Activated CD8-positive, alpha-beta memory T cell treated with anti-CD3 and anti-CD28 coated beads, Interleukin-2, amount 50 U/mL, for 4 hours (primary cell): Measurements from ENCODE around the gene GRIP1.
A peak's percentile ranks its signal among the peaks of the same experiment; 100 is the strongest.
"Not testable (repeated sequence)": the region's sequence is repeated elsewhere in the genome, so short reads cannot be mapped to it uniquely, and the experiment has no call there.

Experiments used
- DNase-seq: peaks from one replicate; pipeline ENCODE4 v3.0.0-alpha.2; 2020

GRIP1 gene

DNA sequence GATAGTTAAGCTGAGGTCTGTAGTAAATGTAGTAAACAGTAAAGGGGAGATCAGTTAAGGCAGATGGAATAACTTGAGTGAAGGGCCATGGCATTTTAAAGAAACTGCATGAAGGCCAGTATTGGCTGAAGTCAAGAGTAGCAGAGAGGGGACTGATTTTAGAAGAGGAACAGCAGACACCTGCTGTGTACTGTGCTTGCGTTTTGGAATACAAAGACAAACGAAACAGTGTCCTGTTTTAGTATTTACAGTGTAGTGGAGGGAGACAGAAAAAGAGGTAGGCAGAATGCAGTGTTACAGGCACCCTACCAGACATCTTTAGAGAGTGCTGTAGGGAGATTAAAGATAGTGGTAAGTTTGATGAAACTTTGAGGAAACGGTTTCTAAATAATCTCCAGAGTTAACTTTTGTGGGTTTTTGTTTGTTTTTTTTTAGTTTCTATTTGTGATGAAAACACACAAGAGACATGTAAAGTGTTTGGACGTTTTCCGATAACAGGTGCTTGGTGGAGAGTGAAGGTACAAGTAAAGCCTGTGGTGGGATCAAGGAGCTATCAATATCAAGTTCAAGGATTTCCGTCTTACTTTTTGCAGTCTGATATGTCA lies 374.5 kb downstream of the GRIP1 start:
- no peak for DNase-seq

DNA sequence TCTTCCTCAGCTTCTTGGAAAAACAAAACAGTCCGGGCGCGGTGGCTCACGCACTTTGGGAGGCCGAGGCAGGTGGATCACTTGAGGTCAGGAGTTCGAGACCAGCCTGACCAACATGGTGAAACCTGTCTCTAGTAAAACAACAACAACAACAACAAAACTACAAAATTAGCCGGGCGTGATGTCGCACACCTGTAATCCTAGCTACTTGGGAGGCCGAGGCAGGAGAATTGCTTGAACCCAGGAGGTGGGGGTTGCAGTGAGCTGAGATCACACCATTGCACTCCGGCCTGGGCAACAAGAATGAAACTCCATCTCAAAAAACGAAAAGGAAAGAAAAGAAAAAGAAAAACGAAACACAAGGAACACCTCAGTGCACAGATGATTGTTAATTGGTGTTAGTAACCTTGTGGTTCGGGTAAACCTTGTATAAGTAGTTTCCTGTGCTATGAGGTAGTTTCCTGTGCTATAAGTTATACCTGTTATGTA lies 375.5 kb downstream of the GRIP1 start:
- DNase-seq = not testable (repeated sequence)

DNA sequence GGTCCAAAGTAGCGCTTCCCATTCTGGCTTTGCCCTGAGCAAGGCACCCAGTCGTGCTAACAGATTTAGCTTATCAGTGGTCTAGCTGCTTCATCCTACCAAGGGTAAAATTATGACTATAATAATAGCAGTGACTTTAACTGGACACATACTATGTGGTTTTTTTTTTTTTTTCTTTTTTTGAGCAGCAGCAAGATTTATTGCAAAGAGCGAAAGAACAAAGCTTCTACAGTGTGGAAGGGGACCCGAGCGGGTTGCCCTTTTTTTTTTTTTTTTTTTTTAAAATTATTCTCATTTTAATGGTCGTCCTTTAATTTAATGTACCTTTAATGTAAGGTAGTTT lies 376.1 kb downstream of the GRIP1 start:
- no peak for DNase-seq

DNA sequence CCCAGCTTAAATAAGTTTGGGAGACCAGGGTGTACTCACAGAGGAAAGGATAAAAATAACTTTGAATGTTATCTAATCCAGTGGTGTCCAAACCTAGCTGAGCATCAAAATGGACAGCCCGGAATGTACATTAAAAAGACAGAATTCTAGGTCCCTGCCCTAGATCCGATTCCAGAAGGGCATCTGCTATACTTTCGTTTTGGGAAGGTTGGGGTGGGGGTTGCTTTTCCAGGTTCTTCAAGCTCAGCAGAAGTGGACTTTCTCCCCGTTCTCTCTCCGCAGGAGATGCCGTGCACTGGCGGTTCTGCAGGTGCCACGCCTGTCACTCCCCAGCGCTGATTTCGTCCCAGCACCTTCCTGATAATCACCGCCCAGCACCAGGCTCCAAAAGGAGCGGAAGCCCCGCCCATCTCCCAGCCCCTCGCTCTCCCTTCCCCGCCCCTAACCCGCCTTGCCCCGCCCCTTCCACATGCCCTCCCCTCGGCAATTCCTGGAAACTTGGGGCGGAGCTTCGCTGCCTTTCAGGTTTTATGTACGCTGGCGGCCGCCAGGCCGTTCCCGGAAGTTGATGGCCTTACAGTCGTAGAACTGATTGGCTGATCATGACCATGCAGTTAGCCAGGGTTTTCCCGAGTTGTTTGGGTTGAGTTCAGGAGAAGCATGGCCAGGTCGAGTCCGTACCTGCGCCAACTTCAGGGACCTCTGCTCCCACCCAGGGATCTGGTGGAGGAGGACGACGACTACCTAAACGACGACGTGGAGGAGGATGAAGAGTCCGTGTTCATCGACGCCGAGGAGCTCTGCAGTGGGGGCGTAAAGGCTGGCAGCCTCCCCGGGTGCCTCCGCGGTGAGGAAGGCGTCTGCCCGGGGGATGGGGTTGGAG lies 376.7 kb downstream of the GRIP1 start, which contains the start of gene HELB:
Gene HELB (plus strand): TSS at position 550 of the 883 bp plus-strand sequence. CDS start 111 bp downstream, at position 661.
- peak; percentile 98 for DNase-seq

DNA sequence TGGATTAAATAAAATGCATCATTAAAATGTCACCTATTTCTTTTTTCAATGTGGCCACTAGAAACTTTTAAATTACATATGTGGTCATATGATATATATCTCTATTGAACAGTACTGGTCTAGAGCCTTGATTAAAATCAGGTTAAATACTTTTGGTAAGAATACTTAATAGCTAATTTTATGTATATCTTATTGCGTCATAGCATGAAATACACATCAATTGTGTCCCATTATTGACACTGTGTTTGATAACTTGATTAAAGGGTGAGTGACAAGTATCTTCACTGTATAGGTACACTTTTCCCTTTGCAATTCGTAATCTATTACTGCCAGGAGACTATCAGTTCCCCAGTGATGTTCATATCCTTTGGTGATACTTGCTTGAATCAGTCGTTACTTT lies 381.0 kb downstream of the GRIP1 start:
- no peak for DNase-seq
